HG03432 (cell line): ENCODE data around the gene SHCBP1.
"Not testable (repeated sequence)": the region's sequence is repeated elsewhere in the genome, so short reads cannot be mapped to it uniquely, and the experiment has no call there.

Experiments
- ATAC-seq: cut with Tn5 transposase; IDR thresholded peaks from one replicate; pipeline ENCODE4 v1.9.1; 2021; ENCODE audit warnings: mild to moderate bottlenecking, moderate library complexity; ENCODE audit not compliant: unreplicated experiment

The SHCBP1 gene

GRCh38 chr16:46621006-46621933, at the start of gene SHCBP1:
Gene SHCBP1, minus strand, starts transcription at chr16:46621379. Its CDS starts 20 bp downstream, at chr16:46621359.
- ATAC-seq = peak; percentile 94

- no peak for ATAC-seq
Observed at GRCh38 chr16:46662123-46662522, 40.9 kb upstream of the SHCBP1 start.

- ATAC-seq = peak; percentile 95
Observed at GRCh38 chr16:46658925-46659324, 37.7 kb upstream of the SHCBP1 start.

- no peak for ATAC-seq
Observed at GRCh38 chr16:46651305-46651704, 30.1 kb upstream of the SHCBP1 start.

- no peak for ATAC-seq
Observed at GRCh38 chr16:46650254-46650623, 29.1 kb upstream of the SHCBP1 start.

- ATAC-seq = no peak
Observed at GRCh38 chr16:46649588-46650253, 28.5 kb upstream of the SHCBP1 start.

- ATAC-seq = no peak
Observed at GRCh38 chr16:46648656-46649055, 27.5 kb upstream of the SHCBP1 start.

GRCh38 chr16:46638947-46639925, 18.1 kb upstream of the SHCBP1 start:
- ATAC-seq = no peak

GRCh38 chr16:46632778-46633733, 11.9 kb upstream of the SHCBP1 start:
- no peak for ATAC-seq

GRCh38 chr16:46629331-46630219, 8.4 kb upstream of the SHCBP1 start:
- no peak for ATAC-seq

- no peak for ATAC-seq
Observed at GRCh38 chr16:46627746-46628145, 6.6 kb upstream of the SHCBP1 start.

- ATAC-seq = not testable (repeated sequence)
Observed at GRCh38 chr16:46626681-46627080, 5.5 kb upstream of the SHCBP1 start.

- ATAC-seq = not testable (repeated sequence)
Observed at GRCh38 chr16:46624862-46625261, 3.7 kb upstream of the SHCBP1 start.

GRCh38 chr16:46623707-46624106, 2.5 kb upstream of the SHCBP1 start:
- ATAC-seq = not testable (repeated sequence)

GRCh38 chr16:46623246-46623645, 2.1 kb upstream of the SHCBP1 start:
- not testable (repeated sequence) for ATAC-seq

- no peak for ATAC-seq
Observed at GRCh38 chr16:46621934-46622676, 926 bp upstream of the SHCBP1 start.

GRCh38 chr16:46620266-46621005, 743 bp downstream of the SHCBP1 start:
- peak; percentile 16 for ATAC-seq
